GM21390 (cell line): ENCODE measurements around the gene TTC7B.

ENCODE experiments used
- ATAC-seq: cut with Tn5 transposase; IDR thresholded peaks from one replicate; pipeline ENCODE4 v1.9.1; 2021; ENCODE audit not compliant: unreplicated experiment

TTC7B gene

GRCh38 chr14:90677484-90678050 lies 138.7 kb downstream of the TTC7B start:
- no peak for ATAC-seq

GRCh38 chr14:90676912-90677311 lies 139.3 kb downstream of the TTC7B start:
- no peak for ATAC-seq

GRCh38 chr14:90676356-90676755 lies 139.9 kb downstream of the TTC7B start:
- ATAC-seq: no peak

GRCh38 chr14:90675399-90675798 lies 140.8 kb downstream of the TTC7B start:
- ATAC-seq: no peak

- no peak for ATAC-seq
These were observed 141.5 kb downstream of the TTC7B start for GRCh38 chr14:90674716-90675115.

GRCh38 chr14:90674043-90674670 lies 142.1 kb downstream of the TTC7B start:
- ATAC-seq: no peak

GRCh38 chr14:90671382-90672234 lies 144.6 kb downstream of the TTC7B start:
- no peak for ATAC-seq

- no peak for ATAC-seq
These were observed 146.5 kb downstream of the TTC7B start for GRCh38 chr14:90669731-90670130.

GRCh38 chr14:90666571-90666970 lies 149.7 kb downstream of the TTC7B start:
- ATAC-seq: no peak

GRCh38 chr14:90665321-90666000 lies 150.8 kb downstream of the TTC7B start:
- ATAC-seq: no peak

GRCh38 chr14:90664911-90665310 lies 151.3 kb downstream of the TTC7B start:
- no peak for ATAC-seq

GRCh38 chr14:90663680-90664079 lies 152.6 kb downstream of the TTC7B start:
- ATAC-seq: no peak

GRCh38 chr14:90663140-90663539 lies 153.1 kb downstream of the TTC7B start:
- no peak for ATAC-seq

GRCh38 chr14:90661866-90662265 lies 154.4 kb downstream of the TTC7B start:
- no peak for ATAC-seq

GRCh38 chr14:90660865-90661570 lies 155.2 kb downstream of the TTC7B start:
- ATAC-seq: no peak

- no peak for ATAC-seq
These were observed 157.1 kb downstream of the TTC7B start for GRCh38 chr14:90659156-90659555.

- ATAC-seq: no peak
These were observed 157.7 kb downstream of the TTC7B start for GRCh38 chr14:90658541-90658967.

GRCh38 chr14:90656973-90657372 lies 159.3 kb downstream of the TTC7B start:
- no peak for ATAC-seq

GRCh38 chr14:90655829-90656228 lies 160.4 kb downstream of the TTC7B start:
- no peak for ATAC-seq

- no peak for ATAC-seq
These were observed 161.4 kb downstream of the TTC7B start for GRCh38 chr14:90654831-90655276.

GRCh38 chr14:90652626-90653025 lies 163.6 kb downstream of the TTC7B start:
- ATAC-seq: no peak
